ENCODE data around the gene LONRF3. TPM values are rescaled to one million over a fixed set of nuclear protein-coding genes. Genes with fewer than 3 reads are reported as not detected.
A peak's percentile ranks its signal among the peaks of the same experiment; 100 is the strongest.

LONRF3 gene
- polyA plus RNA-seq (ENCODE audit: insufficient read length in 12 of 12), result 1 to 10 TPM in 9 of 12 donors, under 1 TPM in 1, not detected in 2; 0.98 to 3.5 (median 2.1) TPM
- long read RNA-seq, donor 1, result 0 reads
- long read RNA-seq, donor 2, result 0 reads
- long read RNA-seq, donor 3, result 0 reads
- long read RNA-seq, donor 4, result 0 reads
- long read RNA-seq, donor 5, partial matches to known transcripts, result 0 of 1 reads
- long read RNA-seq, donor 5, other reads (novel, unspliced or antisense), result 0 of 1 reads
- long read RNA-seq, donor 6, result 0 reads
- long read RNA-seq, donor 7, result 0 reads
- long read RNA-seq, donor 8, result 0 reads
- long read RNA-seq, donor 9, result 0 reads
- long read RNA-seq, donor 10, result 0 reads
- long read RNA-seq, donor 11, result 0 reads

- peak; percentile 43 for DNase-seq
Observed at GRCh38 chrX:118974088-118974907, at the start of gene LONRF3. TSS of gene LONRF3 (plus strand) at chrX:118974618. CDS start at chrX:118974781, 163 bp downstream.

- no peak for DNase-seq
Observed at GRCh38 chrX:118928151-118928550, 46.3 kb upstream of the LONRF3 start.

GRCh38 chrX:118935352-118935751 lies 39.1 kb upstream of the LONRF3 start:
- no peak for DNase-seq

GRCh38 chrX:118941147-118941546 lies 33.3 kb upstream of the LONRF3 start:
- DNase-seq, result no peak

GRCh38 chrX:118943102-118943501 lies 31.3 kb upstream of the LONRF3 start:
- DNase-seq, result no peak

GRCh38 chrX:118945921-118946320 lies 28.5 kb upstream of the LONRF3 start:
- no peak for DNase-seq

- no peak for DNase-seq
Observed at GRCh38 chrX:118948270-118948669, 26.1 kb upstream of the LONRF3 start.

- DNase-seq, result no peak
Observed at GRCh38 chrX:118961866-118962560, 12.4 kb upstream of the LONRF3 start.

GRCh38 chrX:118963159-118963558 lies 11.3 kb upstream of the LONRF3 start:
- DNase-seq, result no peak

- no peak for DNase-seq
Observed at GRCh38 chrX:118964252-118964651, 10.2 kb upstream of the LONRF3 start.

GRCh38 chrX:118965395-118965794 lies 9.0 kb upstream of the LONRF3 start:
- no peak for DNase-seq

- DNase-seq, result no peak
Observed at GRCh38 chrX:118968031-118968430, 6.4 kb upstream of the LONRF3 start.

- no peak for DNase-seq
Observed at GRCh38 chrX:118971552-118971951, 2.9 kb upstream of the LONRF3 start.

GRCh38 chrX:118973389-118974087 lies 880 bp upstream of the LONRF3 start:
- no peak for DNase-seq

- DNase-seq, result peak; percentile 6
Observed at GRCh38 chrX:118974908-118975671, 672 bp downstream of the LONRF3 start.

- peak; percentile 18 for DNase-seq
Observed at GRCh38 chrX:118975831-118976598, 1.6 kb downstream of the LONRF3 start.

- DNase-seq, result peak; percentile 2
Observed at GRCh38 chrX:118976599-118977340, 2.4 kb downstream of the LONRF3 start.

- no peak for DNase-seq
Observed at GRCh38 chrX:118977424-118977823, 3.0 kb downstream of the LONRF3 start.

- no peak for DNase-seq
Observed at GRCh38 chrX:118978451-118978850, 4.0 kb downstream of the LONRF3 start.

Data from muscle of arm (tissue), 14 donors.